Muscle of arm (tissue), 12 donors: ENCODE data around the gene SAE1. TPM values are rescaled to one million over a fixed set of nuclear protein-coding genes. Genes with fewer than 3 reads are reported as not detected.

Experiments
- DNase-seq: peaks from one replicate; pipeline ENCODE4 v3.0.0-alpha.2; 2013
- polyA plus RNA-seq, 12 donors: library from polyadenylated mRNA; unstranded; fragments of 120-200 nt; gene quantifications; one replicate each; pipeline ENCODE4 v1.2.1, GENCODE V29; 2013; ENCODE audit not compliant: insufficient read length in 12 of 12

The SAE1 gene
- polyA plus RNA-seq, 12 donors: 53.5 to 94.9 (median 76.7) TPM; not detected in 1

DNA sequence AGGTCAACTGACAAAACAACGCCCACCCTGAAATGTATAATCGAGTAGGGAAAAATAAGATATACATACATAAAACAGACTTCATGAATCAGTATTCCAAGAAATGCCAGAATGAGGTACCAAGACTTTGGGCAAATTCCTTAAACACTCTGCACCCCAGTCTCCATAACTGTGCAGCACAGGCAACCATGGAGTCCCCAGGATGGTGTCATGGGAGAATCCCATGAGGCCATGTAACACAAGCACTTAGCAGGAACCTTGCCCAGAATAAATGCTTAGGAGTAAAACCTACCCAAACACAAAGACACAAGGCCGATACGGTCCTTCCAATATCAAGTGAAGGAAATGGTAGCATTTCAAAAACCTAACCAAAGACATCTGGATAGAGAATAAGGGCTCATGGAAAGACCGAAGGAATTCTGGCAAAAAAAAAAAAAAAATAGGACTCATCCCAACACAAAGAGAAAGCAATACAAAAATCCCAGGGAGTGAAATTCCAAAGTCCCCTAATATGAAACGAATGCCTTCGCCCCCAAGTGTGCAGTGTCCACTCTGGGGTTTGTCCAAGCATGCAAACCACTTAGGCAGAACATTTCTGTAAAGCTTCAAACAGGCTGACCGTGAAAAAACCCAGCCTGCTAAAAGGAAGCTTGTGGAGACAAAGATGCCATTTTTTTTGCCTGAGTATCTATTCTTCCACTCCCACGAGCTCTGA is 28.1 kb upstream of the SAE1 start:
- DNase-seq: no peak

DNA sequence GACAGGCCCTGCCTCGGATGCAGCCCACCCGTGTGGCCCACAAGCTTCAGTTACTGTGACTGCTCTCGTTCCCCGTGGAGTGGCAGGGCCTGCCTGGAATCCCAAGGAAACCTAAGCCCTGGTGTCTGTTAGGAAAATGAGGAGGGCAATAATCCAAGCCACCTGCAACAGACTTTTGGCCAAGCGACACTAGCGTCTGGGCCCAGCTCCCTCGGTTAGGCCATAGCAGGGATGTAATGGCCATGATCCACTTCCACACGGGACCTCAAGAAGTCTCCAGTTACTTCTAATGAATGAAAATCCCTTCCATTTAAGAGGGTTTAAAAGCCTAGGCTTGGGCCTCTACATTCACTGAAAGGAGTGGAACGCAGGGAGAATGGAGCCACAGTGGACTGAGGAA is 26.0 kb upstream of the SAE1 start:
- peak; percentile 60 for DNase-seq

DNA sequence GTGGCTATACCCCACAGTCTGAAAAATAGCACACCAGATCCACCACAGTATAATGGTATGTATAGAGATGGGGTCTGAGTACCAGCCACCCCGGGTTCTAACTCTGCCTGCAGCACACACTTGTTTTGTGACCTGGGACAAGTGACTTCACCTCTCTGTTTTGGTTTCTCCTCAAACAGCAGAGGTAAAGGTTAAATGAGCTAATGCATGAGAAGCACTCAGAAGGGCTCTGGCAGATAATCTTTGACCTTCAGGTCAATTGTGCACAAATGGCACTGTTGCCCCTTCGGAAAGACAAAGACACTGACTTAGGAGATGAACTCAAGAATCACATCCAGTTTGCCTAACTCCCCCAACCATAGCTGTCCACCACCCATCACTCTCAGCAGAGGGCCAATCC is 24.8 kb upstream of the SAE1 start:
- no peak for DNase-seq

DNA sequence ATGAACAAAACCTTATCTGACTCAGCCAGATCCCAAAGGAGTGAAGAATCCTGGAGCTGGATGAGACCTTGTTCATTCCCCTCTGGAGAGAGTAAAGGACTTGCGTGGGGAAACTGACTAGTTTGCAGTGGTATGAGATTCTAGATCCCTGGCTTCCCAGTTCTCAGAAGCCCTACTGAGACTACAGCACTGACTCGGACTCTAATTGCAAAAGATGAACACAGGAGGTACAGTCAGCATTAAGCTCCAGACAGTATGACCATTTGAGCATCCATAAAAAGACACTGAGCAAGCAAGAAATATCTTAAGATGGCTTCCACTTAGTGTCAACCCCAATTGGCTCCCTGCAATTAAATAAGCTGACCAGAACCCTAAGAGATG is 23.8 kb upstream of the SAE1 start:
- no peak for DNase-seq

DNA sequence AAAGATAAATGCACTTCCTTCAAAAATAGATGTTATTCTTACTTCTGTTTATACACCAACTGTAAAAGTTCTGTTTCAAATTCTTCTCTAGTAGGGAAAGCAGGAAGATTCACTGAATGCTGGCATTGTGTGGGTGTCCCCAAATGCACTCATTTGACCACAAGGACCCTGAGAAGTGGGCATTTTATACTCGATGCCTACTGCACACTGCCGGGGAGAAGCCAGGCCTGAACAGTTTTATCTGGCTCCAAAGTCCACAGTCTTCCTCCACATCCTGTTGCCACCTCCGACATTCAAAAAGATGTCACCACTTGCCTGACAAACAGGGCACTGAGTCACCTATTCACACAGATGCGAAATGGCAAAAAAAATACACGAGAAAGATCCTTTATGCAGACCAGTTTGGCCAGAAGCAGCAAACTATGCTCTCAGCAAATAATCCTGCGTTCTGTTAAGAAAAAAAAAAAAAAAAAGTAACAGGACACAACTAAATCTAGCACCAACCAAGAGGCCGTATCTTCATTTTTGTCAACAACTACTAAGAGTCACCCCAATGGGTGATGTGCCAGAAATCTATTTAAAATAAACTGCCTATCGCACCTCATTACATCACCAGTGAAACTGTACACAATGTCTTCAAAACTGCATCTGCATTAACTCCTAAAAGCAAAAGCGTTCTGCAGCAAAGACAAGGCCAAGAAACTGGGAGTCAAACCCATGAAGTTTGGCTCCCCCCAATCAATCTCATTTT is 23.3 kb upstream of the SAE1 start:
- no peak for DNase-seq

DNA sequence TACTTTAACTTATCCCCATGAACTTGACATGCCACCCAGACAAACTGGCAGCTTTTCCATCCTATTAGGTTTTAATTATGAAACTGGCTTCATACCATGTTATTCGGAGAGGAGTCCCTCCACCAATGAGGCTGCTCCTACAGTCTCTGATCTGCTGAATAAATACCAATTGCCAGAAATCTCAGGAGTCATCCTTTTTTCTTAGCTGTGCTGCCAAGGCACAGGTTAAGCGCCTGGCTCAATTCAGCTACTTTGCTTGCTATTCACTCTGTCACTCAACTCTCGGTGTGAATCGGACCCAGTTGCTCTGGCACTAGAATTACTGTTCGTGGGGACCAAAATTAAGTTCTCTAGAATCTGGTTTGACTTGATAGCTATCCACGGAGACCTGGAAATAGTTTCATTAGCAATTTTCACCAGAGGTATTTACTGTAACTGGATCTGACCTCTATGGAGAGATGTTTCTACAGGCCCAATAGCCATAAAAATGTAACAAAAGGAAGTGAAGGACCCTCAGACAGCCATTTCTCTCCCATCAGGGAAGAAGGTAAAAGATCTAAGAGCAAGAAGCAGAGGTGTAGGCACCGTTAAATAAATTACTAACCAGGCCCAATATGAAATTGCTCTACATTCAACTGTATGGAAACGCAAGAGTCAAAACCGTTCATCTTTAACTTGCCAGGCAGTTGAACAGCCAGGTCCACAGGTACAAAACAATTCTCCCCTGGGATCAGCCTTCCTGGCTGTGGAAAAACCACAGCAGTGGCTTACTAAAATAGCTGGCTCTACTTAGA is 22.5 kb upstream of the SAE1 start:
- no peak for DNase-seq

DNA sequence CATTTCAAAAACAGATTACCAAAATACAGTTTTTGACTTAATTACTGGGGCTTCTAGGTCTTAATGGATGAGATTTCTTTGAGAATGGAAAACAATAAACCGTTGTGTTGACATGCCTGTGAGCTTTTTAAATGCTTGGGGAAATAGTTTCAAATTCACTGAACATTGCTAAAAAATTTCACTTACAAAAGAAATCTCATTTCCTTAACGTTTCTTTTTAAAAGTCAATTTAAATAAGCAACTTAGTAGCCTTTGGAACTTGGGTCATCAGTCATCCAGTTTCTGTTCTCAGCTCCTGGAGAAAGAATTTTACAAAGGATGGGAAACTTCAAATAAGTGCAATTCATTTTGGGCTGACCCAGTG is 21.5 kb upstream of the SAE1 start:
- no peak for DNase-seq

DNA sequence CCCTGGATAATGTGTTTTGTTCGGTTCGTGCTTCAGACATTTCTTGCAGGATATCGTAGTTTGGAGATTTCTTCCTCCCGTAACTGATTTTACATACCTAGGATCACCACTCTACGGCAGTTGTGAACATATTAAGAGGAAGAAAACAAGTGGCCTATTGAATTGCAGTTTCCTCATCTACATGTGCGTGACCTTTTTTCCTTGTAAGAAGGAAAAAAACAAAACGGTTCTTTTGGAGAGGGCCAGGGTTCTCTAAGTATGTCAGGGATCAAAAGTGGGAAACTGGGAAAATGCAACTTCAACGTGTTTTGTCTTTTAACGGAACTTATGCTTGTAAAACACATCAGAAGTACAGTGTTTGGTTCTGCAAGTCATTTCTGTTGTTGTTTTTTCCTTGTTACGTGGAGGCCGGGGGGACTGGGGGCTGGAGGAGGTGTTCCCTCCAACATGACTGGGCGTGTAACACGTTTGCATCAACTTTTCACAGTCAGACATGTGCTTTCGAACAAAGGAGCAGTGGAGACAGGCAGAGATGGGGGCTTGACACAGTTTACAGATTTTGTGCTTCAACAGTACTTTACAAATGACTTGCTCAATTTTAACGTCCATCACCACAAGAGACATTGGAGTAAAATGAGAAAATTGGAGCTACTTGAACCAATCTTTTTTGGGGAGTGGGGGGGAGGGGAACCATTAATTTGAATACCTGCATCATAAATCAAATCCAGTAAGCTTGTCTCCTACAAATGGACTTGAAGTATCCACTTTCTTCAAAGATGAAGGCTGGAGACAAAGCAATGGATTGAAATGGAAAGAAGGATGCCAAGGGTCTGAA is 20.9 kb upstream of the SAE1 start:
- no peak for DNase-seq

DNA sequence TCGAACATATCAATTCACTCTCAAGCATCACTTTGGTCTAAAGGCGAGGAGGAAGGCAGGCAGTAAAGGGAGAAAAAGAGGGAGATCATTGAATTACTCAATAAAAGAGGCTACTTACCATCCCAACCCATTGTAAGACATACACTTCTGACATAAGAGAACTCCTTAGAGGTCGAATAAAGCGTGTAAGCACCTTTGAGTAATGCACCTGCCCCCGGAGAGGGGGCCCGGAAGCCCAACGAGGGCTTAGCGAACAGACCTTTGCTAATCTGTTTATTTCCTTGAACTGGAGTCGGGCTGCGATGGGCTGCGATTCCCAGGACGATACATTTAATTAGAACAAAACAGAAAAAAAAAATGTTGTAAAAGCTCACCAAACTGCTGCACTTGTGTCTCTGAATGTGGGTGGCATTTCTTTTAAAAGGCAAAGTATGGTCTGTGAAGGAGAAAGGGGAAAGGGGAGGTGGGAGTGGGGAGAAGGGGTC is 20.1 kb upstream of the SAE1 start:
- no peak for DNase-seq

DNA sequence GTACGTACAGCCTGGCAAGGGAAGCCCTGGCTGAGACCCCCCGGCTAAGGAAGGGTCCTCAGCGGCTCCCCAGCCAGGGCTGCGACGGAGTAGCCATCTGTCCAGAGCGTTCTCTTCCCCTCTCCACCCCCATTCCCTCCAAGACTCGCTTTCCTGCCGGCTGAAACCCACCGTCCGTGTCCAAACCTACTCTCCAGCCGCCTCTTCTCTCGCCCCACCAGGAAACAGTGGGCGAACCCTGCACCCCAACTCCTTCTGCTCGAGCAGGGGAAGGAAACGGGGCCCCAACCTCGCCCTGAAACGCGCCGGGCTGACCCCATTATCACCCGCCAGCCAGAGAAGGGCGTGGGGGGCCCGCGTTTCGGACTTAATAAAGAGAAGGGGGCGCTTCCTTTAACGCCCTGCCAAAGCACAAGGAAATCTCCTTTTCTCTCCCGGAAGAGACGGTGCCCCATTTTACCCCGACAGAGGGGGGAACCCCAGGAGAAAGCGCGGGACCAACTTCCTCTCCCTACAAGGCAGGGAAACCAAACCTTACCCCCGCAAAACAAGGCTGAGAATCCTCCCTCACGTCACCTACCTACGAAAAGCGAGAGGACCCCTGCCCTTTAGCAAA is 19.5 kb upstream of the SAE1 start:
- DNase-seq: no peak

DNA sequence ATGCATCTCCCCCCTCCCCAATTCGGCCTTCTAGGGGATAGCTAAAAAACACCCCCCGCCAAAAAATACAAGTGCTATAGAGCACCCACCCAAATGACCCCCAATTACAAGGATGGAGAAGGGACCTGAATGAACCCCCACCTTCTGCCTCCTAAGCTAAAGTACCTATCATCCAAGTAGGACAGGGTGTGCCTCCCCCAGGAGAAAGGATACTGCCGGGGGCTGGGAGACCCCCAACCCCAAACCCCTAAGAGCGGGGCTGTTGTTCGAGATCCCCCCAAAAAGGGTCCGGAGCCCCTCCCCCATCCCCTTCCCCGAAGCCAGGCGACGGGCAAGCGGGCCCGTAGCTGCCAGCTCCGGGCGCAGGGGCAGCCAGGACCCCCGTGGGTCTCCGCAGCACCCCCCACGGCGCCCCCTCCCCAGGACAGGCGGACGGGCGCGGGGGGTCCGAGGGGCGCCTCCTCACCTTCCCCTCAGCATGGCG is 18.9 kb upstream of the SAE1 start:
- no peak for DNase-seq

DNA sequence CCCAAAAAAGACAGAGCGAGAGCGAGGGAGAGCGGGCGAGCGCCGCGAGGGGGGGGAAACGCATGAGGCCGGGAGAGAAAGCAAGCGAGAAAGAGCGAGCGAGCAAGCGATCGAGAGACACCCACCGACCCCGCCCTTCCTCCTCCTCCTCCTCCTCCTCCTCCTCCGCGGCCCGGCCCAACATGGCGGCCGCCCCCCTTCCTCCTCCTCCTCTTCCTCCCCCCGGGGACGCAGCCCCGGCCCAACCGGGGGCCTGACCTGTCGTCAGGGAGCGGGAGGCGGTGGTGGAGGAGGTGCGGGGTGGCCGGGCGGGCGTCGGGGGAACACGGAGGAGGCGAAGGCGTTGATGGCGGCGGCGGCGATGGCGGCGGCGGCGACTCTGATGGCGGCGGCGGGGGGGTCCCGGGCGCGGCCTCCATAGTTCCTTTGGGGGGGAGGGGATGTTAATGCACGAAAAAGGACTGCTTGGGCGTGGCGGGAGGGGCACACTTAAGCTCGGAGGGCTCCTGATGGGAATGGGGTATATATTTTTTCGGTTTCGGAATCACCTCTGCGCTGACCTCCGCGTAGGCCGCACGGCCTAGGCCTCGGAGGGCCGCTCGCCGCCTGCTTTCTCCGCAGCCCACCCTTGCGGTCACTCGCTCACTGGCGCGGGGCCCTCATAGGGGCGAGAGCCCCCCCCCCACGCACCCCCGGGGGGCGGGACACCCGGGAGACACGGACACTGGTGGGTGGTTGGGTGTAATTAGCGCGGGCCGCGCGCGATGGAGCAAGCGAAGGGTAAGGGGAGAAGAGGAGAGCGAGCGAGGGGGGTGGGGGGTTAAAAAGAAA is 18.3 kb upstream of the SAE1 start:
- peak; percentile 89 for DNase-seq

DNA sequence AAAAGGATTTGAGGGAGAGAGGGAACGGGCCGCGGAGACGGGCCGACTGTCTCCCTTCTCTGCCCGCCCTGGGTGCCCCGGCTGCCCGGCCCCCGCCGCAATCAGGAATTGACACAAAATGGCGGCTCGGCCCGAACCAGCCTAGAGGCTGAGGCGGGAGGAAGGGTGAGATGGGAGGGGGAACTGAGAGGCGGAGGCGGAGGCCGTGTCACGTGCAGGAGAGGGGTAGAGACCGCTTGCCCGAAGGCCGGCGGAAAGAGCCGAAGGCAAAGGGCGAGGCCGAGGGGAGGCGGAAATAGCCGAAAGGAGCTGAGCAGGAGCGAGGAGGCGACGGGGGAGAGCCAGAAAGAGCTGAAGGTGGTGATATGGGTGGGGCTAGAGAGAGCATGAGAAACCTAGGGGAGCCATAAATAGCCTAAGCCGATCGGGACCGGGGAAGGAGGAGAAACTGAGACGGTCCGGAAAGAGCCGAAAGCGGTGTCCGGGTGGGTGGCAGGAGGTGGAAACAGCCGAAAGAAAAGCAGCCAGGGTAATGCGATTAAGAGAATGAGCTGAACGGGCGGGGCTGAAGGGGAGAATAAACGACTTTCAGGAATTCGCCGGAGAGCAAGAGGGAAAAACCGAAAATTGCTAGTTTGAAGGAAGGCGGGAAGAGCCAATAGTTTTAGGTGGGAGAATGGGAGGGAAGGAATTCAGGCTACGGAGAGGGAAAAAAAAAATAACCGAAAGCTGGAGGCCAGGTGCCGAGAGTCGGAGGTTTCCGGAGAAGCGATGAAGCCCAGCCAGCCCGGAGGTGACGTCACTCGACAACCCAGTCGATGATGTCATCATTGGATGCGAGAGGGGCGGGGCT is 17.4 kb upstream of the SAE1 start, which contains the start of gene ZC3H4:
TSS of gene ZC3H4 (minus strand) at position 780 of the 853 bp plus-strand sequence. CDS start 1,192 bp downstream, outside the sequence.
- peak; percentile 99 for DNase-seq

DNA sequence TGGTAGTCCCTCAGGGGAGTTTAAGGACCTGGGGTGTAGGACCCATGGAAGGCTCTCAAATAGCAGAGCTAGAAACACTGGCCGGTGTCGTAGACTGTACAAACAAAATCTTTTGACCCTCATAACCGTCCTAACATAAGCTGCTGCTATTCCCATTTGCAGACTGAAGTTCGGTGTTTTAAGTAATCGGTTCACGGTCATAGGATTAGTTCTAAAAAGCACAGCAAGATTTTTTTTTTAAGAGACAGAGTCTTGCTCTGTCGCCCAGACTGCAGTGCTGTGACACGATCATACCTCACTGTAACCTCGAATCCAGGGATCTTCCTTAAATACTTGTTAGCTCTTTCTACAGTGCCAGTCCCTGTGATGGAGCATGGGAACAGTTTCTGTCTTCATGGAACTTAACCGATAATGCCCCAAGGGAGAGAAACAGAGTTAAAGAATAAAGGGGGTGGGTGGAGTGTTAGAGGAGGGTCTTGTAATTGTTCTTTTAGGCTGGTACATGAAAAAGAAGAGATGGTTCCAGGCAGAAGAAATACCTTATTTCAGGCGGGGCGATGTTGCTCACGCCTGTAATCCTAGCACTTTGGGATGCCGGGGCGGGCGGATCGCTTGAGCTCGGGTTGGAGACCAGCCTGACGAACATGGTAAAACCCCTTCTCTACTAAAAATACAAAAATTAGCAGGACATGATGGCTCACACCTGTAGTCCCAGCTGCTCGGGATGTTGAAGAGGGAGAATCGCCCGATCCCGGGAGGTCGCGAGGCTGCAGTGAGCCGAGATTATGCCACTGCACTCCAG is 16.6 kb upstream of the SAE1 start:
- DNase-seq: no peak

DNA sequence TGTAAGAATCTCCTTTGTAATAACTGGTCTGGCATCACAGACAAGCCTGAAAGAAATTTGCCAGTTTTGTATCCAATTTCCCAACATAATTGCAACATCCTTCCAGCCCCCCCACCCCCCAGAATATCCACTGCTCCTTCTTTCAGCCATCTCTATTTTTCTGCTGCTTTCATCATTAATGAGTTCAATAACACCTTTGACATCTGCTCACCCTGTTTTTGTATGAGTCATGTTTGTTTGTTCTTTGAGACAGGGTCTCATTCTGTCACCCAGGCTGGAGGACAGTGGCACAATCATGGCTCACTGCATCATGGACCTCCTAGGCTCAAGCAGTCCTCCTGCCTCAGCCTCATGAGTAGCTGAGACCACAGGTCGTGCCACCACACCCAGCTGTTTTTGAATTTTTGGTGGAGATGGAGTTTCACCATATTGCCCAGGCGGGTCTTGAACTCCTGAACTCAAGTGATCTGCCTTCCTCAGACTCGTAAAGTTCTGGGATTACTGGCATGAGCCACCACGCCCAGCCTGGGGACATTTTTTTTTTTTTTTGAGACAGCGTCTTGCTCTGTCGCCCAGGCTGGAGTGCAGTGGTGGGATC is 10.1 kb upstream of the SAE1 start:
- no peak for DNase-seq

DNA sequence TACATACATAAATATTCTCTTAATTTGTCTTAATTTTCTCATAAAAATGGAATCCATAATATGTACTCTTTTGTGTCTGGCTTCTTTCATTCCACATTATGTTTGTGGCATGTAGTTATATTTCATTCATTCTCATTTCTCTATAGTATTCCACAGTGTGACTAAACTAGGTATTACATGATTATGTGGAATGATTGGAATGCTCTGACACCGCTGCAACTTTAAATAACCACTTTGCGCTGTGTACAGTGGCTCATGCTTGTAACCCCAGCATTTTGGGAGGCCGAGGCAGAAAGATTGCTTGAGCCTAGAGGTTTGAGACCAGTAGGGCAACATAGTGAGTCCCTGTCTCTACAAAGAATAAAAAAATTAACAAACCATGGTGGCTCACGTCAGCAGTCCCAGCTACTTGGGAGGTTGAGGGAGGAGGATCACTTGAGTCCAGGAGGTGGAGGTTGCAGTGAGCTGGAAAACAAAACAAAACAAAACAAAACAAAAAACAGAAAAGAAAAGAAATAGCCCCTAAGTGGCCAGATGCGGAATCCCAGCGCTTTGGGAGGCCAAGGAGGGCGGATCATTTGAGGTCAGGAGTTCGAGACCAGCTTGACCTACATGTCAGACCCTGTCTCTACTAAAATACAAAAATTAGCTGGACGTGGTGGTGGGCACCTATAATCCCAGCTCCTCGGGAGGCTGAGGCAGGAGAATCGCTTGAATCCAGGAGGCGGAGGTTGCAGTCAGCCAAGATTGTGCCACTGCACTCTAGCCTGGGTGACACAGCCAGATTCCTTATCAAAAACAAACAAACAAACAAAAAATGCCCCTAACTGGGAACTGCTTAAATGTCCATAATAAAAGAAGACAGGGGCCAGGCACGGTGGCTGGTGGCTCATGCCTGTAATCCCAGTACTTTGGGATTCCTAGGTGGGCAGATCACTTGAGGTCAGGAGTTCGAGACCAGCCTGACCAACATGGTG is 8.0 kb upstream of the SAE1 start:
- DNase-seq: no peak
